GM18951 (cell line): ENCODE results near the gene PRKCZ.

Experiments used
- POLR2A ChIP-seq: IDR thresholded peaks from 4 replicates; pipeline ENCODE4 v1.6.1; 2011; ENCODE audit warnings: mild to moderate bottlenecking; ENCODE audit not compliant: insufficient read length, insufficient read depth; ENCODE audit errors: extremely low read depth
- in situ Hi-C: fragments of 300-500 bp; cut with MboI; formaldehyde crosslinking; loops from one replicate; pipeline ENCODE4 v1.12.0; 2022; ENCODE audit warnings: low sequenced_read_pairs, mixed read lengths, inconsistent platforms; ENCODE audit not compliant: unreplicated experiment

Gene PRKCZ

DNA sequence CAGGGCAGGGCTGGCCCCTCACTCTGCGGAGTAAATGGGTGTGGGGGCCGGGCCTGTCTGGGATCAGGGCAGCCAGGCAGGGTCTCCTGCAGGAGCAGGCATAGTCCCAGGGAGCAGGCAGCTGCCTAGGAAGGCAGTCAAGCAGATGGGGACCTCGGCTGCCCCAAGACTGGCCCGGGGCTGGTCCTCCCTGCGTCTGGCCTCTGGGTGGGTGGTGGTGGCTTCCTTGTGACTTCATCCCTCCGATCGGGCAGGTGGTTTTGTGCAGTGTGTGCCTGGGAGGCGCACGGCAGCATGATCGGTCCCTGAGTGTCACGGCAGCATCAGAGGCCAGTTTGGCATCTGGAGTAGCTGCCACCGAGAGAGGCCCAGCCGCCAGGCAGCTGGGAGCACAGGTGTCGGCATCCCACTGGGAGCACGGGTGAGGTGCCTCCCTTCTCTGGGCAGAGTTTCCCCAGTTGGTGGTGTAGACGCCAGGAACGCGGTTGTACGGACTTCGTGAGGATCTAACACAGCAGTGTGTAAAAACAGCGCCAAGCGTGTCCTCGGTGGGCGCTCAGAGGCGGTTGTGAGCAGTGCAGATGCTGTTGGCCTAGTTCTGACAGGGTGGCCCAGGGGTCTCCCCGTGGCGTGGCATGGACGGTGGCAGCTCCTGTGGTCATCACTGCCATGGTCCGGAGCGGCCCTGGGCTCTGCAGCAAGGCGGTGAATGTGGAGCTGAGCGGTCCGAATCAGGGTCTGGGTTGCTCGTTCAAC is 45.9 kb downstream of the PRKCZ start:
- TF ChIP-seq POLR2A, result no peak
- in situ Hi-C loops, result no loop called here

- in situ Hi-C loops, result no loop called here
- TF ChIP-seq POLR2A, result no peak
Observed at GRCh38 chr1:2097386-2098300, 47.4 kb downstream of the PRKCZ start.

DNA sequence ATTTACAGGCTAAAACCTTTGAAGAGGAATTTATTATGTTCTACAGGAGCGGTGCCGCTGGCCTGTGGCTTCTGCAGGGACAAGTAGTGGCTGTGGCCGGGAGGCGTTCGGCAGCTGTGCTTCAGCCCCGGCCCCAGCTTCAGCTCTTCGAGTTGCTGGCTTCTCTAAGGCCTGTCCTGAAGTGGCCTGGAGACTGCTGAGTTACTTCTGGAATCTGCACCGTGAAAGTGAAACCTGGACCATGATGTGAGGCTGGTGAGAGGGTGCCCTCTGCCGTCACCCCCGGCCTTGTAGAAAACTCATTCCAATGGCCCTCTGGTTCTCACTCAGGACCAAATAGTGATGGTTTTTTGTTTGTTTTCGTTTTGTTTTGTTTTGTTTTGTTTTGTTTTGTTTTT is 48.1 kb downstream of the PRKCZ start:
- no peak for TF ChIP-seq POLR2A
- in situ Hi-C loops, result no loop called here

DNA sequence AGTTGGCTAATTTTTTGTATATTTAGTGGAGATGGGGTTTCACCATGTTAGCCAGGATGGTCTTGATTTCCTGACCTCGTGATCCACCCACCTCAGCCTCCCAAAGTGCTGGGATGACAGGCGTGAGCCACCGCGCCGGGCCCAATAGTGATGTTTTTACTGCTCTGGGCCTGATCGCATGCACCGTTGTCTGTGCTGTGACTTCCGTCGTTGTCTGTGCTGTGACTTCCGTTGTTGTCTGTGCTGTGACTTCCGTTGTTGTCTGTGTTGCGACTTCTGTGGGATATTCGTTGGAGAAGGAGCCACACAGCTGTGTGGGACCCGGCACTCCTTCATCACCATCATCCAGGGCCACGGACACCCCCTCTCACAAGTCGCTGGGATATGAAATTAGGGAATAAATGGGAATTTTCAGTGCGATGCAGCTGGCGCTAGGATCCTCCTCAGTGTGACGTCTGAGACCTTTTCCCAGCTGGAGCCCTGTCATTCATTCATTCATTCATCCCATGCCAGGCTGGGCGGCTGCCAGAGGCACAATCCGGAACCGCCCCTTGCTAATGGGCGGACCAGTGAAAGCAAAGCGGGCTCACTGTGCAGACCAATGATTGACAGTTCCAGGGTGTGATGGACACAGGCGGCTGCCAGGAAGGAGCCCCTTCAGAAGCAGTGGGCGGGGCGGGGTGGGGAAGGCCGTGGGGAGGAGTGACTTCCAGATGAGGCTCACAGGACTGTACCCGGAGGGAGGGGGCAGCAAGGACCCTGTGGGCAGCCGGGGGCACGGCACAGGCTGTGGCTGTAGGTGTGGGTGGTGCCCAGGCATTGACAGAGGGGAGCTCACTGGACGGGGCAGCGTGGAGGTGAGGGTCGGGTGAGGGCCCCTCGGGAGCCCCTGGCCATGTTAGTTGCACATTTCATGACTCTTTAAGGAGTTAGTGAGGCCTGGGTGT is 48.9 kb downstream of the PRKCZ start:
- in situ Hi-C loops, result no loop called here
- no peak for TF ChIP-seq POLR2A

- in situ Hi-C loops, result no loop called here
- TF ChIP-seq POLR2A, result no peak
Observed at GRCh38 chr1:2099886-2100779, 49.9 kb downstream of the PRKCZ start.

DNA sequence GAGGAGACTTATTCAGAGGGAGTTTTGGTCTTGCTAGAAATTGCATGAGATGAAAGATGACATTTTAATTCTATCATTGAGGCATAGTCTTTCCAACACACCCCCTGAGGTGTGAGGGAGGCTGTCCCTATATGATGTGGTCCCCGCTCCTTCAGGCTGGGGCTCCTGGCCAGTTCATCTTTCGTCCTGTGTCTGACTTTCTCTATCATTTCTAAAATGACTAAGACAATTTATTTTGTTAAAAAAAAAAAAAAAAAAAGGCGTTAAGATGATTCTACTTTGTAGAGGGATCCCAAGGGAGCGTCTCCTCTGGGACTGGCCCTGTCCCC is 50.5 kb downstream of the PRKCZ start:
- no peak for TF ChIP-seq POLR2A
- in situ Hi-C loops, result no loop called here

- in situ Hi-C loops, result no loop called here
- no peak for TF ChIP-seq POLR2A
Observed at GRCh38 chr1:2101531-2101930, 51.3 kb downstream of the PRKCZ start.

- no peak for TF ChIP-seq POLR2A
- in situ Hi-C loops, result no loop called here
Observed at GRCh38 chr1:2101946-2102345, 51.7 kb downstream of the PRKCZ start.

DNA sequence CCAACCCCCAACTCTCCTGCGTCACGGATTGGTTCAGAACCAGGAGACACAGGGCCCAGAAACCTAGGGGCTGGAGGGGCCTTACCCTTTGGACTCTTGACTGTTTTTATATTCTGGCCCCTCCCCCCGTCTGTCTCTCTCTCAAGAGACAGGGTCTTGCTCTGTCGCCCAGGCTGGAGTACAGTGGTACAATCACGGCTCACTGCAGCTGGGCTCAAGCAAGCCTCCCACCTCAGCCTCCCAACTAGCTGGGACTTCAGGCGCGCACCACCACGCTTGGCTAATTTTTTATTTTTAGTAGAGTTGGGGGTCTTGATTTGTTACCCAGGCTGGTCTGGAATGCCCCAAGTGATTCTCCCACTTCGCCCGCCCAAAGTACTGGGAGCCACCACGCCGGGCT is 52.5 kb downstream of the PRKCZ start:
- TF ChIP-seq POLR2A, result no peak
- in situ Hi-C loops, result no loop called here

- no peak for TF ChIP-seq POLR2A
- in situ Hi-C loops, result no loop called here
Observed at GRCh38 chr1:2103266-2103900, 53.2 kb downstream of the PRKCZ start.

DNA sequence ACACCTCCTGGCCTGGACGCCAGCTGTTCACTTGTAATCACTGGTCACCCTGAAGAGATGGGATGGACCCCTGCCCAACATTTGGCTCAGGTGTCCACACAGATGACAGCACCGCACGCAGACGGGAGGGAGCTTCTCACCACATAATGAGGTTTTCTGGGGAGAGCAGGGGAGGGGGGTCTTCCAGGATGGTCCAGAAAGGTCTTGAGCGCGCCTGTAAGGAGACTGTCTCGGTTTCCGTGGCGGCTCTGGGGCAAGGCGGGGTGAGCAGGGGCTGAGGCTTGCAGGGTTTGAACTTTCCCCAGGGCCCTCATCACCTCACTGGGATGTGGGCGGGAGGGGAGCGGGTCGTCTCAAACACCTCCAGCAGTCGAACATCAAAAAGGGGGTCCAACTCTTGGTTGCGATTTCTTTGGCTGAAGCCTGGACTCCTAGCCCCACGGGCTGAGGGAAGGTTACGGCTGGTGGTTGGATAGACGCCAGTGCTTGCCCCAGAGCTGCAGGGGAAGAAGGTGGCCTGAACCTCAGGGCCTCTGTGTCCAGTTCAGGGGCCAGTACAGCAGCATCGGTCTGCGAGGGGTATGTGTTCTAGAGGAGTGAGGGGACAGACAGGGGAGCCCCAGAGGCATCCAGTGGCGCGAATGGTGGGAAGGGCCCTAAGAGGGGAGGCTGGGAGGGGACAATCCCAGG is 53.8 kb downstream of the PRKCZ start:
- in situ Hi-C loops, result no loop called here
- TF ChIP-seq POLR2A, result no peak

- in situ Hi-C loops, result no loop called here
- TF ChIP-seq POLR2A, result no peak
Observed at GRCh38 chr1:2104621-2105427, 54.6 kb downstream of the PRKCZ start.
